ENCODE data around the gene CR1L.

DNA sequence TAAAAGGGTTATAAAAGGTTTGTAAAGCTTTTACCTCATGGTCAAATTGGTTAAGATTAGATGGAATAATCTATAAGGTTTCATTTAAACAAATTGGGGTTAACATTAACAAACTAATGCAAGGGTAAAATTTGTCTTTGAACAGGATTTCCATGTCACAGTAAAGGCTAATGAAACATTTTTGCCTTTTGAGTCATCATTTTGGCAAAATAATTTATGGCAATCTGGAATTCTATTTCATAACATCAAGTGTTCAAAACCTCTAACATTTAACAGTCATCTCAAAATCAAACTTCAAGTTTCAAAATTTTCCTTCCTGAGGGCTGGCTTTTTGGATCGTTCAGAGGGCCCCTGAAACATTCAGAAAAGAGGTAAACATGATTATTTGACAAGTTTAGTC, 100.4 kb downstream of the CR1L start:
- TF ChIP-seq, protein P1, sequence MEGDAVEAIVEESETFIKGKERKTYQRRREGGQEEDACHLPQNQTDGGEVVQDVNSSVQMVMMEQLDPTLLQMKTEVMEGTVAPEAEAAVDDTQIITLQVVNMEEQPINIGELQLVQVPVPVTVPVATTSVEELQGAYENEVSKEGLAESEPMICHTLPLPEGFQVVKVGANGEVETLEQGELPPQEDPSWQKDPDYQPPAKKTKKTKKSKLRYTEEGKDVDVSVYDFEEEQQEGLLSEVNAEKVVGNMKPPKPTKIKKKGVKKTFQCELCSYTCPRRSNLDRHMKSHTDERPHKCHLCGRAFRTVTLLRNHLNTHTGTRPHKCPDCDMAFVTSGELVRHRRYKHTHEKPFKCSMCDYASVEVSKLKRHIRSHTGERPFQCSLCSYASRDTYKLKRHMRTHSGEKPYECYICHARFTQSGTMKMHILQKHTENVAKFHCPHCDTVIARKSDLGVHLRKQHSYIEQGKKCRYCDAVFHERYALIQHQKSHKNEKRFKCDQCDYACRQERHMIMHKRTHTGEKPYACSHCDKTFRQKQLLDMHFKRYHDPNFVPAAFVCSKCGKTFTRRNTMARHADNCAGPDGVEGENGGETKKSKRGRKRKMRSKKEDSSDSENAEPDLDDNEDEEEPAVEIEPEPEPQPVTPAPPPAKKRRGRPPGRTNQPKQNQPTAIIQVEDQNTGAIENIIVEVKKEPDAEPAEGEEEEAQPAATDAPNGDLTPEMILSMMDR (conservative IDR thresholded peaks at IDR 0.05; ENCODE audit: low read depth in 2 of 2) = no peak
- TF ChIP-seq, protein P2, sequence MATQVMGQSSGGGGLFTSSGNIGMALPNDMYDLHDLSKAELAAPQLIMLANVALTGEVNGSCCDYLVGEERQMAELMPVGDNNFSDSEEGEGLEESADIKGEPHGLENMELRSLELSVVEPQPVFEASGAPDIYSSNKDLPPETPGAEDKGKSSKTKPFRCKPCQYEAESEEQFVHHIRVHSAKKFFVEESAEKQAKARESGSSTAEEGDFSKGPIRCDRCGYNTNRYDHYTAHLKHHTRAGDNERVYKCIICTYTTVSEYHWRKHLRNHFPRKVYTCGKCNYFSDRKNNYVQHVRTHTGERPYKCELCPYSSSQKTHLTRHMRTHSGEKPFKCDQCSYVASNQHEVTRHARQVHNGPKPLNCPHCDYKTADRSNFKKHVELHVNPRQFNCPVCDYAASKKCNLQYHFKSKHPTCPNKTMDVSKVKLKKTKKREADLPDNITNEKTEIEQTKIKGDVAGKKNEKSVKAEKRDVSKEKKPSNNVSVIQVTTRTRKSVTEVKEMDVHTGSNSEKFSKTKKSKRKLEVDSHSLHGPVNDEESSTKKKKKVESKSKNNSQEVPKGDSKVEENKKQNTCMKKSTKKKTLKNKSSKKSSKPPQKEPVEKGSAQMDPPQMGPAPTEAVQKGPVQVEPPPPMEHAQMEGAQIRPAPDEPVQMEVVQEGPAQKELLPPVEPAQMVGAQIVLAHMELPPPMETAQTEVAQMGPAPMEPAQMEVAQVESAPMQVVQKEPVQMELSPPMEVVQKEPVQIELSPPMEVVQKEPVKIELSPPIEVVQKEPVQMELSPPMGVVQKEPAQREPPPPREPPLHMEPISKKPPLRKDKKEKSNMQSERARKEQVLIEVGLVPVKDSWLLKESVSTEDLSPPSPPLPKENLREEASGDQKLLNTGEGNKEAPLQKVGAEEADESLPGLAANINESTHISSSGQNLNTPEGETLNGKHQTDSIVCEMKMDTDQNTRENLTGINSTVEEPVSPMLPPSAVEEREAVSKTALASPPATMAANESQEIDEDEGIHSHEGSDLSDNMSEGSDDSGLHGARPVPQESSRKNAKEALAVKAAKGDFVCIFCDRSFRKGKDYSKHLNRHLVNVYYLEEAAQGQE (IDR thresholded peaks at IDR 0.05; ENCODE audit: unreplicated experiment) = no peak
- no peak for TF ChIP-seq EZH2phosphoT487 (IDR thresholded peaks at IDR 0.05; ENCODE audit: unreplicated experiment)
- TF ChIP-seq EZH2 (IDR thresholded peaks at IDR 0.05; ENCODE audit: low read depth, unreplicated experiment) = no peak
- TF ChIP-seq POLR2AphosphoS5 (IDR thresholded peaks at IDR 0.05; ENCODE audit: low read depth) = no peak
